IMR-90 (cell line): Measurements from ENCODE around the gene MCTP1. TPM values are rescaled to one million over a fixed set of nuclear protein-coding genes. Genes with fewer than 3 reads are reported as not detected.

Source experiments
- ATAC-seq: fragments of 200-7000 bp; cut with Tn5 transposase; 2 replicates; pipeline ENCODE4 v1.9.1; 2020; ENCODE audit warnings: low read depth, mild to moderate bottlenecking, moderate library complexity
- BruUV-seq: library from RNA; stranded (reverse); fragments of 400-500 nt; replicated peaks from 2 replicates; lab custom pipeline; 2021; lab: Mats Ljungman, UMichigan
- CTCF ChIA-PET: fragments of 300-600 bp; formaldehyde crosslinking; extraction: SDS; loops from one replicate; lab custom pipeline; 2021; ENCODE audit warnings: antibody characterized with exemption; lab: Yijun Ruan, JAX
- POLR2A ChIA-PET: fragments of 300-600 bp; sonication (Branson Sonifier 250); formaldehyde crosslinking; loops from one replicate; lab custom pipeline; 2022; ENCODE audit warnings: antibody characterized with exemption; ENCODE audit not compliant: unreplicated experiment; lab: Charles Lee
- DNase-seq: peaks from one replicate; pipeline ENCODE4 v3.0.0; 2013
- H2AFZ ChIP-seq: replicated peaks from 2 replicates; pipeline ENCODE3; 2013; ENCODE audit warnings: low read length, mild to moderate bottlenecking; ENCODE audit not compliant: poor library complexity
- H2AK5ac ChIP-seq: 2 replicates; pipeline ENCODE4 v1.6.1; 2013; ENCODE audit warnings: low read depth, low read length, inconsistent platforms
- H2AK9ac ChIP-seq: replicated peaks from 2 replicates; pipeline ENCODE3; 2013; ENCODE audit warnings: mild to moderate bottlenecking, low read depth, low read length, moderate library complexity; ENCODE audit not compliant: poor library complexity
- H2BK120ac ChIP-seq: 2 replicates; pipeline ENCODE4 v1.6.1; 2013; ENCODE audit warnings: low read depth, low read length, inconsistent platforms
- H2BK15ac ChIP-seq: 3 replicates; pipeline ENCODE4 v1.6.1; 2013; ENCODE audit warnings: low read depth, low read length, inconsistent platforms
- H2BK20ac ChIP-seq: 2 replicates; pipeline ENCODE4 v1.6.1; 2013; ENCODE audit warnings: low read depth, mild to moderate bottlenecking, inconsistent platforms, low read length, moderate library complexity
- H2BK5ac ChIP-seq: 2 replicates; pipeline ENCODE4 v1.6.1; 2013; ENCODE audit warnings: mild to moderate bottlenecking, low read depth, low read length, inconsistent platforms; ENCODE audit not compliant: poor library complexity, severe bottlenecking
- H3K14ac ChIP-seq: replicated peaks from 2 replicates; pipeline ENCODE4 v1.6.1; 2013; ENCODE audit warnings: low read depth, low read length, inconsistent platforms
- H3K18ac ChIP-seq: 2 replicates; pipeline ENCODE4 v1.6.1; 2013; ENCODE audit warnings: low read depth, low read length, control low read depth
- H3K23ac ChIP-seq: 2 replicates; pipeline ENCODE4 v1.6.1; 2013; ENCODE audit warnings: low read depth, low read length, inconsistent platforms
- H3K27ac ChIP-seq: 2 replicates; pipeline ENCODE4 v1.5.1; 2013; ENCODE audit warnings: mild to moderate bottlenecking, control low read depth, low read length; ENCODE audit not compliant: insufficient read depth
- H3K27me3 ChIP-seq: 2 replicates; pipeline ENCODE4 v1.6.1; 2013; ENCODE audit warnings: low read length; ENCODE audit not compliant: control insufficient read depth, insufficient read depth
- H3K36me3 ChIP-seq: 2 replicates; pipeline ENCODE4 v1.6.1; 2013; ENCODE audit warnings: low read length, mixed read lengths; ENCODE audit not compliant: control insufficient read depth, insufficient read depth
- H3K4ac ChIP-seq: 2 replicates; pipeline ENCODE4 v1.6.1; 2013; ENCODE audit warnings: low read depth, low read length, inconsistent platforms
- H3K4me1 ChIP-seq: 2 replicates; pipeline ENCODE4 v1.6.1; 2013; ENCODE audit warnings: low read length, mixed read lengths; ENCODE audit not compliant: control insufficient read depth, insufficient read depth
- H3K4me2 ChIP-seq: 2 replicates; pipeline ENCODE4 v1.6.1; 2013; ENCODE audit warnings: low read depth, mild to moderate bottlenecking, control low read depth, low read length, moderate library complexity
- H3K4me3 ChIP-seq: 2 replicates; pipeline ENCODE4 v1.5.1; 2013; ENCODE audit warnings: low read depth, mild to moderate bottlenecking, control low read depth, low read length, moderate library complexity; ENCODE audit not compliant: insufficient read depth
- H3K56ac ChIP-seq: 2 replicates; pipeline ENCODE4 v1.6.1; 2013; ENCODE audit warnings: low read length, inconsistent platforms; ENCODE audit not compliant: insufficient read depth; ENCODE audit errors: extremely low read depth
- H3K79me1 ChIP-seq, 2 experiments: 2 replicates each; pipeline ENCODE4 v1.6.1; 2013; ENCODE audit warnings: low read length in 2 of 2, inconsistent platforms in 1 of 2, low read depth in 1 of 2
- H3K9ac ChIP-seq: 2 replicates; pipeline ENCODE4 v1.6.1; 2013; ENCODE audit warnings: low read depth, low read length, control low read depth
- H3K9me1 ChIP-seq: 2 replicates; pipeline ENCODE4 v1.6.1; 2013; ENCODE audit warnings: low read length, inconsistent platforms; ENCODE audit not compliant: insufficient read depth
- H3K9me3 ChIP-seq: 2 replicates; pipeline ENCODE4 v1.6.1; 2013; ENCODE audit warnings: low read length; ENCODE audit not compliant: control insufficient read depth, insufficient read depth
- H4K20me1 ChIP-seq: 2 replicates; pipeline ENCODE4 v1.6.1; 2013; ENCODE audit warnings: low read length, inconsistent platforms; ENCODE audit not compliant: insufficient read depth
- H4K5ac ChIP-seq: 2 replicates; pipeline ENCODE4 v1.6.1; 2013; ENCODE audit warnings: mild to moderate bottlenecking, low read depth, low read length, control low read depth
- H4K8ac ChIP-seq, 2 experiments: 2 replicates each; pipeline ENCODE4 v1.6.1; 2013; ENCODE audit warnings: low read depth in 2 of 2, low read length in 2 of 2, control low read depth in 1 of 2, inconsistent platforms in 1 of 2
- H4K91ac ChIP-seq: 2 replicates; pipeline ENCODE4 v1.6.1; 2013; ENCODE audit warnings: low read depth, low read length, inconsistent platforms; ENCODE audit not compliant: insufficient read depth
- BHLHE40 ChIP-seq: fragments of 150-350 bp; IDR thresholded peaks from 2 replicates; pipeline ENCODE4 v1.6.1; 2016; ENCODE audit warnings: mild to moderate bottlenecking, low read depth, low read length
- CEBPB ChIP-seq: IDR thresholded peaks from 2 replicates; pipeline ENCODE4 v1.6.1; 2012; ENCODE audit warnings: low read depth, low read length, improper control_type of control experiment
- CHD1 ChIP-seq: IDR thresholded peaks from 2 replicates; pipeline ENCODE4 v1.6.1; 2012; ENCODE audit warnings: low read depth, low read length, improper control_type of control experiment
- FOS ChIP-seq: fragments of 150-350 bp; IDR thresholded peaks from 2 replicates; pipeline ENCODE4 v1.6.1; 2016; ENCODE audit warnings: low read depth, low read length
- MAFK ChIP-seq: IDR thresholded peaks from 2 replicates; pipeline ENCODE4 v1.6.1; 2012; ENCODE audit warnings: low read depth, low read length, improper control_type of control experiment
- MAZ ChIP-seq: IDR thresholded peaks from 2 replicates; pipeline ENCODE4 v1.6.1; 2012; ENCODE audit warnings: low read depth, mild to moderate bottlenecking, low read length, improper control_type of control experiment, moderate library complexity, borderline replicate concordance
- MXI1 ChIP-seq: IDR thresholded peaks from 2 replicates; pipeline ENCODE4 v1.6.1; 2012; ENCODE audit warnings: low read depth, mild to moderate bottlenecking, low read length, moderate library complexity, borderline replicate concordance
- NFE2L2 ChIP-seq: fragments of 150-350 bp; IDR thresholded peaks from 2 replicates; pipeline ENCODE4 v1.6.1; 2016; ENCODE audit warnings: low read depth, mild to moderate bottlenecking, low read length
- POLR2A ChIP-seq: IDR thresholded peaks from 2 replicates; pipeline ENCODE4 v1.6.1; 2012; ENCODE audit warnings: mild to moderate bottlenecking, low read depth, low read length
- RAD21 ChIP-seq: IDR thresholded peaks from 2 replicates; pipeline ENCODE4 v1.6.1; 2012; ENCODE audit warnings: low read length, improper control_type of control experiment
- RCOR1 ChIP-seq: IDR thresholded peaks from 2 replicates; pipeline ENCODE4 v1.6.1; 2012; ENCODE audit warnings: mild to moderate bottlenecking, low read length, improper control_type of control experiment; ENCODE audit not compliant: insufficient replicate concordance
- RFX5 ChIP-seq: IDR thresholded peaks from 2 replicates; pipeline ENCODE4 v1.8.0; 2012; ENCODE audit warnings: low read depth, mild to moderate bottlenecking, low read length, moderate library complexity
- SMC3 ChIP-seq: fragments of 150-350 bp; IDR thresholded peaks from 2 replicates; pipeline ENCODE4 v1.6.1; 2016; ENCODE audit warnings: low read depth, mild to moderate bottlenecking, antibody characterized with exemption, low read length, moderate library complexity
- WGBS, 2 experiments: methylation state at CpG; one replicate each; pipeline versions ENCODE4 v1.1.5 to v1.1.7; 2013; ENCODE audit warnings: missing lambda C conversion rate in 2 of 2; ENCODE audit not compliant: insufficient read length in 1 of 2; ENCODE audit errors: extremely low coverage in 2 of 2; 5-methylcytosine and 5-hydroxymethylcytosine counted together
- dilution Hi-C: fragments of 300-500 bp; cut with HindIII; formaldehyde crosslinking; loops from one replicate; pipeline ENCODE4 v1.14.3; 2018; ENCODE audit warnings: low sequenced_read_pairs; ENCODE audit not compliant: unreplicated experiment
- in situ Hi-C: fragments of 300-500 bp; cut with MboI; formaldehyde crosslinking; loops from 3 replicates; pipeline ENCODE4 v1.14.3; 2019; ENCODE audit warnings: low sequenced_read_pairs, inconsistent platforms, mixed read lengths
- intact Hi-C: fragments of 100-400 bp; cut with micrococcal nuclease; formaldehyde crosslinking; loops from 2 replicates; pipeline ENCODE4 v1.10.0; 2022
- polyA plus RNA-seq, 3 experiments: library from polyadenylated mRNA; depleted of rRNA; stranded (reverse); fragments of >200 nt; gene quantifications; 2 replicates each; pipeline ENCODE4 v1.2.3, GENCODE V29; 2012; ENCODE audit warnings: low replicate concordance in 1 of 3
- total RNA-seq: library from RNA; depleted of rRNA; stranded (reverse); fragments of >200 nt; gene quantifications from 2 replicates; pipeline ENCODE4 v1.2.3, GENCODE V29; 2012
- TF ChIP-seq, protein P1 (sequence below): fragments of 150-350 bp; IDR thresholded peaks from 2 replicates; pipeline ENCODE4 v1.6.1; 2016; ENCODE audit warnings: low read depth, mild to moderate bottlenecking, low read length, moderate library complexity, borderline replicate concordance
- TF ChIP-seq, protein P2 (sequence below): conservative IDR thresholded peaks from 2 replicates; pipeline ENCODE4 v1.5.1; 2012; ENCODE audit warnings: mild to moderate bottlenecking, low read depth, low read length, improper control_type of control experiment
- TF ChIP-seq, protein P3 (sequence below): fragments of 150-350 bp; IDR thresholded peaks from 2 replicates; pipeline ENCODE4 v1.6.1; 2017; ENCODE audit warnings: mild to moderate bottlenecking, antibody characterized with exemption, low read length, low read depth

MCTP1 gene
- total and polyA plus RNA-seq, 2 of the 4 experiments (the other 2 are of a cell fraction) = 0.21 TPM; not detected in 1

DNA sequence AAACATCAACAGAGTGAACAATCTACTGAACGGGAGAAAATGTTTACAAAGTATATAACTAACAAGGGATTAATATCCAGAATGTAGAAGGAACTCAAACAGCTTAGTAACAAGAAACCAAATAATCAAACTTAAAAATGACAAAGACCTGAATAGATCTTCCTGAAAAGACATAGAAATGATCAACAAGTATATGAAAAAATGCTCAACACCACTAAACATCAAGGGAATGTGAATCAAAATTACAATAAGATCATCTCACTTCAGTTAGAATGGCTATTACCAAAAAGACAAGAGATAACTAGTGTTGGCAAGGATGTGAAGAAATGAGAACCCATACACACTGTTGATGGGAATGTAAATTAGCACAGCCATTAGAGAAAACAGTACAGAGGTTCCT, 218.8 kb downstream of the MCTP1 start:
- in situ Hi-C loops (no loop called here), dilution Hi-C loops (no loop called here), intact Hi-C loops (no loop called here)
- H4K91ac ChIP-seq = no peak overlapping the region
- H3K4me1 ChIP-seq = no peaks in the 10 kb centered on the region
- H3K23ac ChIP-seq = no peak overlapping the region
- H3K9me1 ChIP-seq = no peaks in the 10 kb centered on the region
- H2BK15ac ChIP-seq = no peak overlapping the region
- H2BK20ac ChIP-seq = no peak overlapping the region
- H3K27ac ChIP-seq = no peak overlapping the region
- ChIA-PET POLR2A (no interaction called here), CTCF (no interaction called here)
- no peak overlapping the region for H4K5ac ChIP-seq
- H2BK120ac ChIP-seq = no peak overlapping the region
- no peak overlapping the region for H3K56ac ChIP-seq
- H3K4ac ChIP-seq = no peak overlapping the region
- no peak overlapping the region for H3K18ac ChIP-seq
- ATAC-seq = no peak
- H3K79me1 ChIP-seq = no peaks in the 10 kb centered on the region
- no peak overlapping the region for H3K14ac ChIP-seq
- no peak for DNase-seq
- WGBS, 2 experiments = no CpG with 5 or more reads among the region's 1 CpG
- H3K36me3 ChIP-seq = no peaks in the 10 kb centered on the region
- H3K27me3 ChIP-seq = no peaks in the 10 kb centered on the region
- no peak overlapping the region for H3K4me3 ChIP-seq
- no peak overlapping the region for H3K4me2 ChIP-seq
- no TSS peak for BruUV-seq
- no peak overlapping the region for H3K9ac ChIP-seq
- H4K20me1 ChIP-seq = no peaks in the 10 kb centered on the region
- no peak overlapping the region for H2AK9ac ChIP-seq
- H4K8ac ChIP-seq = no peak overlapping the region
- no peak for TF ChIP-seq RCOR1
- TF ChIP-seq, protein P1, sequence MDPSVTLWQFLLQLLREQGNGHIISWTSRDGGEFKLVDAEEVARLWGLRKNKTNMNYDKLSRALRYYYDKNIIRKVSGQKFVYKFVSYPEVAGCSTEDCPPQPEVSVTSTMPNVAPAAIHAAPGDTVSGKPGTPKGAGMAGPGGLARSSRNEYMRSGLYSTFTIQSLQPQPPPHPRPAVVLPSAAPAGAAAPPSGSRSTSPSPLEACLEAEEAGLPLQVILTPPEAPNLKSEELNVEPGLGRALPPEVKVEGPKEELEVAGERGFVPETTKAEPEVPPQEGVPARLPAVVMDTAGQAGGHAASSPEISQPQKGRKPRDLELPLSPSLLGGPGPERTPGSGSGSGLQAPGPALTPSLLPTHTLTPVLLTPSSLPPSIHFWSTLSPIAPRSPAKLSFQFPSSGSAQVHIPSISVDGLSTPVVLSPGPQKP = no peak
- TF ChIP-seq, protein P2, sequence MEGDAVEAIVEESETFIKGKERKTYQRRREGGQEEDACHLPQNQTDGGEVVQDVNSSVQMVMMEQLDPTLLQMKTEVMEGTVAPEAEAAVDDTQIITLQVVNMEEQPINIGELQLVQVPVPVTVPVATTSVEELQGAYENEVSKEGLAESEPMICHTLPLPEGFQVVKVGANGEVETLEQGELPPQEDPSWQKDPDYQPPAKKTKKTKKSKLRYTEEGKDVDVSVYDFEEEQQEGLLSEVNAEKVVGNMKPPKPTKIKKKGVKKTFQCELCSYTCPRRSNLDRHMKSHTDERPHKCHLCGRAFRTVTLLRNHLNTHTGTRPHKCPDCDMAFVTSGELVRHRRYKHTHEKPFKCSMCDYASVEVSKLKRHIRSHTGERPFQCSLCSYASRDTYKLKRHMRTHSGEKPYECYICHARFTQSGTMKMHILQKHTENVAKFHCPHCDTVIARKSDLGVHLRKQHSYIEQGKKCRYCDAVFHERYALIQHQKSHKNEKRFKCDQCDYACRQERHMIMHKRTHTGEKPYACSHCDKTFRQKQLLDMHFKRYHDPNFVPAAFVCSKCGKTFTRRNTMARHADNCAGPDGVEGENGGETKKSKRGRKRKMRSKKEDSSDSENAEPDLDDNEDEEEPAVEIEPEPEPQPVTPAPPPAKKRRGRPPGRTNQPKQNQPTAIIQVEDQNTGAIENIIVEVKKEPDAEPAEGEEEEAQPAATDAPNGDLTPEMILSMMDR = no peak
- TF ChIP-seq RAD21 = no peak
- TF ChIP-seq CEBPB = no peak
- no peak for TF ChIP-seq FOS
- TF ChIP-seq SMC3 = no peak
- no peak for TF ChIP-seq MXI1
- no peak for TF ChIP-seq MAZ
- TF ChIP-seq POLR2A = no peak
- TF ChIP-seq NFE2L2 = no peak
- TF ChIP-seq, protein P3, sequence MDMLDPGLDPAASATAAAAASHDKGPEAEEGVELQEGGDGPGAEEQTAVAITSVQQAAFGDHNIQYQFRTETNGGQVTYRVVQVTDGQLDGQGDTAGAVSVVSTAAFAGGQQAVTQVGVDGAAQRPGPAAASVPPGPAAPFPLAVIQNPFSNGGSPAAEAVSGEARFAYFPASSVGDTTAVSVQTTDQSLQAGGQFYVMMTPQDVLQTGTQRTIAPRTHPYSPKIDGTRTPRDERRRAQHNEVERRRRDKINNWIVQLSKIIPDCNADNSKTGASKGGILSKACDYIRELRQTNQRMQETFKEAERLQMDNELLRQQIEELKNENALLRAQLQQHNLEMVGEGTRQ = no peak
- TF ChIP-seq BHLHE40 = no peak
- TF ChIP-seq RFX5 = no peak
- no peak for TF ChIP-seq MAFK
- no peak for TF ChIP-seq CHD1
- no peak overlapping the region for H2AK5ac ChIP-seq
- H3K9me3 ChIP-seq = no peaks in the 10 kb centered on the region
- no peak overlapping the region for H2BK5ac ChIP-seq
- H2AFZ ChIP-seq = no peak overlapping the region
